GF-D8 (cell line): ENCODE data around the gene AZU1.
A peak's percentile ranks its signal among the peaks of the same experiment; 100 is the strongest.
"Not testable (repeated sequence)": the region's sequence is repeated elsewhere in the genome, so short reads cannot be mapped to it uniquely, and the experiment has no call there.

Experiments
- DNase-seq: peaks from one replicate; lab custom pipeline; 2025; lab: John Stamatoyannopoulos, UW

Gene AZU1

GRCh38 chr19:810883-811489, 16.7 kb upstream of the AZU1 start:
- DNase-seq: no peak

- DNase-seq: no peak
Measured at GRCh38 chr19:811506-812048, 16.1 kb upstream of the AZU1 start.

GRCh38 chr19:812049-812746, 15.4 kb upstream of the AZU1 start:
- no peak for DNase-seq

GRCh38 chr19:812747-813218, 14.9 kb upstream of the AZU1 start:
- no peak for DNase-seq

GRCh38 chr19:813219-814151, 14.2 kb upstream of the AZU1 start:
- DNase-seq: no peak

- DNase-seq: no peak
Measured at GRCh38 chr19:814152-815078, 13.2 kb upstream of the AZU1 start.

- no peak for DNase-seq
Measured at GRCh38 chr19:815079-815774, 12.4 kb upstream of the AZU1 start.

- DNase-seq: no peak
Measured at GRCh38 chr19:815775-816499, 11.7 kb upstream of the AZU1 start.

GRCh38 chr19:816500-816857, 11.2 kb upstream of the AZU1 start:
- DNase-seq: no peak

- not testable (repeated sequence) for DNase-seq
Measured at GRCh38 chr19:820212-820611, 7.4 kb upstream of the AZU1 start.

- DNase-seq: no peak
Measured at GRCh38 chr19:821231-821824, 6.3 kb upstream of the AZU1 start.

GRCh38 chr19:821825-822503, 5.7 kb upstream of the AZU1 start, which contains the start of gene PLPPR3:
Gene PLPPR3, minus strand, starts transcription at chr19:821955. Its CDS starts 396 bp downstream, at chr19:821559.
- DNase-seq: peak; percentile 35

GRCh38 chr19:823565-824121, 4.0 kb upstream of the AZU1 start:
- DNase-seq: peak; percentile 61

- peak; percentile 36 for DNase-seq
Measured at GRCh38 chr19:824885-825284, 2.8 kb upstream of the AZU1 start.

- DNase-seq: no peak
Measured at GRCh38 chr19:825897-826644, 1.6 kb upstream of the AZU1 start.

GRCh38 chr19:827314-827709, 325 bp upstream of the AZU1 start:
- no peak for DNase-seq

GRCh38 chr19:829129-829758, 1.6 kb downstream of the AZU1 start:
- no peak for DNase-seq
